ENCODE results near the gene TPSG1. TPM values are rescaled to one million over a fixed set of nuclear protein-coding genes. Genes with fewer than 3 reads are reported as not detected.

Gene TPSG1
- total and polyA plus RNA-seq, 2 of the 13 experiments (the other 11 are each of a cell fraction or from before 2014, with no cell fraction given) = not detected

DNA sequence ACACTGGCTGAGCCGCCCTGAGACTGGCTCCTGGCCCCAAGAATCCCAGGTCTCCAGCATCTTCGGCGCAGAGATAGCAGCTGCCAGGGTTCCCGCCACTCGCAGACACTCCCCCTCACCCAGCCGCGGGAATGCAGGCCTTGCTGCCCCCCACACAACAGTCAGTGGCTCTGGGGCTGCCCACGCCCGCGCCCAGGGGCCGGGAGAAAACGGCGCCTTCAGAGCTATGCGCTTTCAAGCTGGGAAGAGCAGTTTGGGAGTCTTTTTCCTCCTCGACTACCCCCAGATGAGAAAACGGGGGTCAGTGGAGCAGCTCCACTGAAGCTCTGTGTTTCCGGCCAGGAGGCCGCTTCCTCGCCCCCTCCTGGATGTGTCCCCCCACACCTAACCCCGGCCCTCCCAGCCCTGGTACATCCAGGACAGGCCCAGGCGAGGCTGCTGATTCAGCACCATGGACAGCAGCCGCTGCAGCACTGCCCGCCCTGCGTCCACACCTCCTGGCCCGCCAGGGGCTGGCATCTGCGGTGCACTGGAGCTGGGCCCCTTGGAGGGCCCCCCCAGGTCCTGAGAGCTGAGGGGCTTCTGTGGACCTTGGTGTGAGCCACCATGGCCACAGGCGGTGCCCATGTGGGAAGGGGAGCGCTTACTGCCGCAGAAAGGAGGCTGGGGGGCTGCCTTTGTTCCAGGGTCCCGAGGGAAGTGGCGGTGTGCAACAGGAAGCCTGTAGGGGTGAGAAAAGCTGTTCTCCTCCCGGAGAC lies 36.5 kb downstream of the TPSG1 start:
- Histone ChIP-seq H3K4me2 (ENCODE audit: low read depth, low read length) (no peak overlapping the region), H3K9ac (ENCODE audit: insufficient read depth, low read depth, low read length) (no peak overlapping the region), H3K4me1 (ENCODE audit: insufficient read depth, low read length) (peaks cover 21% of the 10 kb centered on the region), H3K27ac (ENCODE audit: extremely low read length, insufficient read depth, low read length) (no peak overlapping the region), H3K27me3 (ENCODE audit: control insufficient read depth in 1 of 2, insufficient read depth in 2 of 2, low read length in 2 of 2) (peaks cover 0 to 22% of the 10 kb centered on the region in 2 experiments; a peak in 3 of 5 replicates), H3K36me3 (replicated peaks in 1 of 2; ENCODE audit: control insufficient read depth in 1 of 2, insufficient read depth in 2 of 2, low read length in 2 of 2) (no peaks in the 10 kb centered on the region), H3K4me3 (replicated peaks in 1 of 3; ENCODE audit: insufficient read depth in 1 of 3, low read depth in 2 of 3, low read length in 3 of 3) (no peak overlapping the region), H3K9me3 (ENCODE audit: low read length) (no peaks in the 10 kb centered on the region), H3K79me2 (ENCODE audit: insufficient read depth, low read length) (no peaks in the 10 kb centered on the region), H2AFZ (ENCODE audit: low read length) (no peak overlapping the region), H4K20me1 (ENCODE audit: insufficient read depth, low read length) (peaks cover 22% of the 10 kb centered on the region; the same call in 1 of the 2 replicates)
- in situ Hi-C loops (cut with HindIII; ENCODE audit: extremely low pct_ligation_motif_present, low pct_unique_long_range_greater_than_20kb) (no loop called here), intact Hi-C loops (cut with micrococcal nuclease; ENCODE audit: unreplicated experiment) (no loop called here)
- FAIRE-seq (no peak), ATAC-seq (peak; percentile 61), DNase-seq (ENCODE audit: low spot score) (no peak)
- WGBS (ENCODE audit: low lambda C conversion rate) = 52% methylated on average over 15 of the region's 32 CpGs
- no TSS peak for BruUV-seq (replicated peaks)
- ChIA-PET POLR2A (no interaction called here), CTCF (ENCODE audit: low intra/inter-chr PET ratio, low total read pairs) (no interaction called here)
- TF ChIP-seq ARNT (IDR thresholded peaks at IDR 0.05) (no peak), ZNF317 (CRISPR knock-in tag; IDR thresholded peaks at IDR 0.05) (peak; percentile 68), TAF15 (IDR thresholded peaks at IDR 0.05; ENCODE audit: low read depth, low read length, poor library complexity, severe bottlenecking) (no peak), ZNF761 (CRISPR knock-in tag; conservative IDR thresholded peaks at IDR 0.05) (0 out of 2 replicates have a peak, but pooled peaks have one; percentile 54), NRL (CRISPR knock-in tag; IDR thresholded peaks at IDR 0.05; ENCODE audit: borderline replicate concordance) (0 out of 2 replicates have a peak, but pooled peaks have one; percentile 33), MBD4 (IDR thresholded peaks at IDR 0.05; ENCODE audit: borderline replicate concordance, low read length) (no peak), SP140L (CRISPR knock-in tag; IDR thresholded peaks at IDR 0.05; ENCODE audit: borderline replicate concordance) (peak; percentile 62; the same call in 1 of the 2 replicates), HES4 (CRISPR knock-in tag; IDR thresholded peaks at IDR 0.05; ENCODE audit: borderline replicate concordance) (peak; percentile 90; the same call in 1 of the 2 replicates), ZNF607 (CRISPR knock-in tag; IDR thresholded peaks at IDR 0.05; ENCODE audit: borderline replicate concordance) (peak; percentile 89), HIVEP1 (CRISPR knock-in tag; IDR thresholded peaks at IDR 0.05) (0 out of 2 replicates have a peak, but pooled peaks have one; percentile 27), RORA (CRISPR knock-in tag; IDR thresholded peaks at IDR 0.05) (no peak), ZNF30 (CRISPR knock-in tag; IDR thresholded peaks at IDR 0.05) (0 out of 2 replicates have a peak, but pooled peaks have one; percentile 44), SOX13 (IDR thresholded peaks at IDR 0.05) (no peak), SOX13 (CRISPR knock-in tag; conservative IDR thresholded peaks at IDR 0.05 in 1 of 2, IDR thresholded peaks at IDR 0.05 in 1 of 2) (peak in 1 of 2 experiments; percentile 35; a peak in 2 of 4 replicates), TEAD3 (CRISPR knock-in tag; optimal IDR thresholded peaks at IDR 0.05; ENCODE audit: borderline replicate concordance) (no peak), NFYC (CRISPR knock-in tag; IDR thresholded peaks at IDR 0.05) (no peak), ZNF225 (CRISPR knock-in tag; IDR thresholded peaks at IDR 0.05) (0 out of 2 replicates have a peak, but pooled peaks have one; percentile 49)
- TF ChIP-seq, protein P1, sequence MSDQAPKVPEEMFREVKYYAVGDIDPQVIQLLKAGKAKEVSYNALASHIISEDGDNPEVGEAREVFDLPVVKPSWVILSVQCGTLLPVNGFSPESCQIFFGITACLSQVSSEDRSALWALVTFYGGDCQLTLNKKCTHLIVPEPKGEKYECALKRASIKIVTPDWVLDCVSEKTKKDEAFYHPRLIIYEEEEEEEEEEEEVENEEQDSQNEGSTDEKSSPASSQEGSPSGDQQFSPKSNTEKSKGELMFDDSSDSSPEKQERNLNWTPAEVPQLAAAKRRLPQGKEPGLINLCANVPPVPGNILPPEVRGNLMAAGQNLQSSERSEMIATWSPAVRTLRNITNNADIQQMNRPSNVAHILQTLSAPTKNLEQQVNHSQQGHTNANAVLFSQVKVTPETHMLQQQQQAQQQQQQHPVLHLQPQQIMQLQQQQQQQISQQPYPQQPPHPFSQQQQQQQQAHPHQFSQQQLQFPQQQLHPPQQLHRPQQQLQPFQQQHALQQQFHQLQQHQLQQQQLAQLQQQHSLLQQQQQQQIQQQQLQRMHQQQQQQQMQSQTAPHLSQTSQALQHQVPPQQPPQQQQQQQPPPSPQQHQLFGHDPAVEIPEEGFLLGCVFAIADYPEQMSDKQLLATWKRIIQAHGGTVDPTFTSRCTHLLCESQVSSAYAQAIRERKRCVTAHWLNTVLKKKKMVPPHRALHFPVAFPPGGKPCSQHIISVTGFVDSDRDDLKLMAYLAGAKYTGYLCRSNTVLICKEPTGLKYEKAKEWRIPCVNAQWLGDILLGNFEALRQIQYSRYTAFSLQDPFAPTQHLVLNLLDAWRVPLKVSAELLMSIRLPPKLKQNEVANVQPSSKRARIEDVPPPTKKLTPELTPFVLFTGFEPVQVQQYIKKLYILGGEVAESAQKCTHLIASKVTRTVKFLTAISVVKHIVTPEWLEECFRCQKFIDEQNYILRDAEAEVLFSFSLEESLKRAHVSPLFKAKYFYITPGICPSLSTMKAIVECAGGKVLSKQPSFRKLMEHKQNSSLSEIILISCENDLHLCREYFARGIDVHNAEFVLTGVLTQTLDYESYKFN (CRISPR knock-in tag; conservative IDR thresholded peaks at IDR 0.05) = no peak
- TF ChIP-seq, protein P2, sequence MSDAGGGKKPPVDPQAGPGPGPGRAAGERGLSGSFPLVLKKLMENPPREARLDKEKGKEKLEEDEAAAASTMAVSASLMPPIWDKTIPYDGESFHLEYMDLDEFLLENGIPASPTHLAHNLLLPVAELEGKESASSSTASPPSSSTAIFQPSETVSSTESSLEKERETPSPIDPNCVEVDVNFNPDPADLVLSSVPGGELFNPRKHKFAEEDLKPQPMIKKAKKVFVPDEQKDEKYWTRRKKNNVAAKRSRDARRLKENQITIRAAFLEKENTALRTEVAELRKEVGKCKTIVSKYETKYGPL (CRISPR knock-in tag; IDR thresholded peaks at IDR 0.05) = peak; percentile 83; the same call in 1 of the 2 replicates

Measured in HepG2 (cell line).